Stomach smooth muscle (tissue), 2 donors: ENCODE measurements around the gene ZNF732.
"Not testable (repeated sequence)": the region's sequence is repeated elsewhere in the genome, so short reads cannot be mapped to it uniquely, and the experiment has no call there.

Source experiments
- H3K27ac ChIP-seq: one replicate; pipeline ENCODE4 v1.7.0; 2013; ENCODE audit warnings: mild to moderate bottlenecking, low read length, inconsistent platforms
- H3K27me3 ChIP-seq, 2 donors: one replicate each; pipeline ENCODE4 v1.7.0; 2013; ENCODE audit warnings: low read length in 2 of 2; ENCODE audit not compliant: insufficient read depth in 2 of 2, control insufficient read depth in 1 of 2
- H3K36me3 ChIP-seq, 2 donors: one replicate each; pipeline ENCODE4 v1.7.0; 2013; ENCODE audit warnings: low read length in 2 of 2; ENCODE audit not compliant: control insufficient read depth in 2 of 2, insufficient read depth in 2 of 2
- H3K4me1 ChIP-seq: one replicate; pipeline ENCODE4 v1.7.0; 2013; ENCODE audit warnings: low read length; ENCODE audit not compliant: control insufficient read depth, insufficient read depth
- H3K4me3 ChIP-seq, 2 donors: one replicate each; pipeline ENCODE4 v1.7.0; 2013; ENCODE audit warnings: low read length in 2 of 2
- H3K9ac ChIP-seq, 2 donors: one replicate each; pipeline ENCODE4 v1.7.0; 2013; ENCODE audit warnings: low read length in 2 of 2, mild to moderate bottlenecking in 1 of 2
- H3K9me3 ChIP-seq, 2 donors: one replicate each; pipeline ENCODE4 v1.7.0; 2013; ENCODE audit warnings: low read length in 2 of 2; ENCODE audit not compliant: control insufficient read depth in 2 of 2
- donor health status: healthy.
- donor health status: Pancreatic carcinoma.

The ZNF732 gene

GRCh38 chr4:309807-310206, 4.5 kb upstream of the ZNF732 start:
- Histone ChIP-seq H3K27ac (no peak overlapping the region), H3K4me1 (peaks cover 4% of the 10 kb centered on the region), H3K9ac (no peak overlapping the region), H3K27me3 (peaks cover 4% of the 10 kb centered on the region in 2 donors), H3K9me3 (no peaks in the 10 kb centered on the region), H3K4me3 (no peak overlapping the region), H3K36me3 (no peaks in the 10 kb centered on the region)

GRCh38 chr4:306551-306961, 1.3 kb upstream of the ZNF732 start:
- Histone ChIP-seq H3K9me3 (no peaks in the 10 kb centered on the region), H3K36me3 (no peaks in the 10 kb centered on the region), H3K4me3 (no peak overlapping the region), H3K4me1 (peaks cover 9% of the 10 kb centered on the region), H3K9ac (no peak overlapping the region), H3K27me3 (peaks cover 8 to 9% of the 10 kb centered on the region in 2 donors), H3K27ac (no peak overlapping the region)

- H3K9ac ChIP-seq, H3K36me3 ChIP-seq, H3K27me3 ChIP-seq, H3K27ac ChIP-seq, H3K4me1 ChIP-seq, H3K9me3 ChIP-seq: not testable (repeated sequence)
- H3K4me3 ChIP-seq = peak overlapping the region; percentile 70 to 73
Measured at GRCh38 chr4:304516-304915, 758 bp downstream of the ZNF732 start.

- Histone ChIP-seq H3K9ac (no peak overlapping the region), H3K36me3 (no peaks in the 10 kb centered on the region), H3K27me3 (peaks cover 7 to 8% of the 10 kb centered on the region in 2 donors), H3K27ac (no peak overlapping the region), H3K4me3 (no peak overlapping the region), H3K4me1 (peaks cover 9% of the 10 kb centered on the region), H3K9me3 (no peaks in the 10 kb centered on the region)
Measured at GRCh38 chr4:302381-302780, 2.9 kb downstream of the ZNF732 start.

- Histone ChIP-seq H3K27ac (no peak overlapping the region), H3K4me1 (no peaks in the 10 kb centered on the region), H3K9me3 (peaks cover 0 to 4% of the 10 kb centered on the region in 2 donors), H3K9ac (no peak overlapping the region), H3K27me3 (no peaks in the 10 kb centered on the region), H3K36me3 (no peaks in the 10 kb centered on the region), H3K4me3 (no peak overlapping the region)
Measured at GRCh38 chr4:294732-295131, 10.5 kb downstream of the ZNF732 start.

GRCh38 chr4:288891-289290, 16.4 kb downstream of the ZNF732 start:
- Histone ChIP-seq H3K9me3 (peaks cover 8 to 20% of the 10 kb centered on the region in 2 donors), H3K36me3 (no peaks in the 10 kb centered on the region), H3K27ac (no peak overlapping the region)

GRCh38 chr4:273309-274017, 31.8 kb downstream of the ZNF732 start:
- H3K36me3 ChIP-seq = no peaks in the 10 kb centered on the region

More at GRCh38 chr4:288891-289290, 16.4 kb downstream of the ZNF732 start:
- Histone ChIP-seq H3K9ac (no peak overlapping the region), H3K27me3 (no peaks in the 10 kb centered on the region), H3K4me1 (no peaks in the 10 kb centered on the region), H3K4me3 (no peak overlapping the region)

DNA sequence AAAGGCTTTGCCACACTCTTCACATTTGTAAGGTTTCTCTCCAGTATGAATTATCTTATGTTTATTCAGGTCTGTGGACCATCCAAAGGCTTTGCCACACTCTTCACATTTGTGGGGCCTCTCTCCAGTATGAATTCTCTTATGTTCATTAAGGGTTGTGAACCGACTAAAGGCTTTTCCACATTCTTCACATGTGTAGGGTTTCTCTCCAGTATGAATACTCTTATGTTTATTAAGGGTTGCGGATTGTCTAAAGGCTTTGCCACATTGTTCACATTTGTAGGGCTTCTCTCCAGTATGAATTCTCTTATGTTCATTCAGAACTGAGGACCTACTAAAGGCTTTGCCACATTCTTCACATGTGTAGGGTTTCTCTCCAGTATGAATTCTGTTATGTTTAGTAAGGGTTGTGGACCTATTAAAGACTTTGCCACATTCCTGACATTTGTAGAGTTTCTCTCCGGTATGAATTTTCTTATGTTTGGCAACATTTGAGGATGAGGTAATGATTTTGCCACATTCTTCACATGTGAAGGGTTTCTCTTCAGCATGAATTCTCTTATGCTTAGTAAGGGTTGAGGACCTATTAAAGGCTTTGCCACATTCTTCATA, 33.7 kb downstream of the ZNF732 start:
- H3K36me3 ChIP-seq = no peaks in the 10 kb centered on the region
- H3K27me3 ChIP-seq = no peaks in the 10 kb centered on the region
- H3K4me1 ChIP-seq = no peaks in the 10 kb centered on the region
- peaks cover 27 to 43% of the 10 kb centered on the region in 2 donors for H3K9me3 ChIP-seq
- no peak overlapping the region for H3K9ac ChIP-seq
- peak overlapping the region in 1 of 2 donors; percentile 4 for H3K4me3 ChIP-seq
- H3K27ac ChIP-seq = no peak overlapping the region

More at GRCh38 chr4:273309-274017, 31.8 kb downstream of the ZNF732 start:
- peaks cover 27 to 51% of the 10 kb centered on the region in 2 donors for H3K9me3 ChIP-seq
- no peak overlapping the region for H3K9ac ChIP-seq
- no peak overlapping the region for H3K4me3 ChIP-seq
- H3K27ac ChIP-seq = no peak overlapping the region
- no peaks in the 10 kb centered on the region for H3K4me1 ChIP-seq
- no peaks in the 10 kb centered on the region for H3K27me3 ChIP-seq

- peaks cover 19 to 41% of the 10 kb centered on the region in 2 donors for H3K9me3 ChIP-seq
- not testable (repeated sequence) for H3K9ac ChIP-seq, H3K27me3 ChIP-seq, H3K27ac ChIP-seq, H3K4me1 ChIP-seq, H3K36me3 ChIP-seq, H3K4me3 ChIP-seq
Measured at GRCh38 chr4:259240-259639, 46.0 kb downstream of the ZNF732 start.

GRCh38 chr4:256492-256891, 48.8 kb downstream of the ZNF732 start:
- H3K4me1 ChIP-seq = no peaks in the 10 kb centered on the region
- H3K27ac ChIP-seq = no peak overlapping the region
- no peak overlapping the region for H3K4me3 ChIP-seq
- H3K9ac ChIP-seq = no peak overlapping the region
- H3K9me3 ChIP-seq = peaks cover 12 to 24% of the 10 kb centered on the region in 2 donors
- H3K27me3 ChIP-seq = no peaks in the 10 kb centered on the region
- peaks cover 0 to 3% of the 10 kb centered on the region in 2 donors for H3K36me3 ChIP-seq
